Mammary epithelial cell (primary cell): ENCODE results near the gene RMND5A.
"Not testable (repeated sequence)": the region's sequence is repeated elsewhere in the genome, so short reads cannot be mapped to it uniquely, and the experiment has no call there.

Experiments
- CTCF ChIP-seq, 2 donors: IDR thresholded peaks in 1 of 2; conservative IDR thresholded peaks in 1 of 2; 2 replicates each; pipeline ENCODE4 v1.5.1; 2011 to 2012; ENCODE audit warnings: inconsistent platforms in 2 of 2, low read length in 2 of 2, mild to moderate bottlenecking in 2 of 2, control low read depth in 1 of 2, low read depth in 1 of 2; ENCODE audit not compliant: insufficient read depth in 1 of 2; ENCODE audit errors: extremely low read depth in 1 of 2
- EZH2 ChIP-seq: IDR thresholded peaks from 2 replicates; pipeline ENCODE4 v1.6.1; 2012; ENCODE audit warnings: low read length, inconsistent platforms, borderline replicate concordance

- TF ChIP-seq CTCF (conservative IDR thresholded peaks at IDR 0.05 in 1 of 2, IDR thresholded peaks at IDR 0.05 in 1 of 2; ENCODE audit: extremely low read depth in 1 of 2, insufficient read depth in 1 of 2, low read depth in 1 of 2, low read length in 2 of 2); EZH2: not testable (repeated sequence)
These were observed 5.4 kb upstream of the RMND5A start for GRCh38 chr2:86714579-86715173.
